ENCODE results near the gene PDE7B. TPM values are rescaled to one million over a fixed set of nuclear protein-coding genes. Genes with fewer than 3 reads are reported as not detected.

PDE7B gene
- total and polyA plus RNA-seq, 2 of the 13 experiments (the other 11 are each of a cell fraction or from before 2014, with no cell fraction given): not detected

DNA sequence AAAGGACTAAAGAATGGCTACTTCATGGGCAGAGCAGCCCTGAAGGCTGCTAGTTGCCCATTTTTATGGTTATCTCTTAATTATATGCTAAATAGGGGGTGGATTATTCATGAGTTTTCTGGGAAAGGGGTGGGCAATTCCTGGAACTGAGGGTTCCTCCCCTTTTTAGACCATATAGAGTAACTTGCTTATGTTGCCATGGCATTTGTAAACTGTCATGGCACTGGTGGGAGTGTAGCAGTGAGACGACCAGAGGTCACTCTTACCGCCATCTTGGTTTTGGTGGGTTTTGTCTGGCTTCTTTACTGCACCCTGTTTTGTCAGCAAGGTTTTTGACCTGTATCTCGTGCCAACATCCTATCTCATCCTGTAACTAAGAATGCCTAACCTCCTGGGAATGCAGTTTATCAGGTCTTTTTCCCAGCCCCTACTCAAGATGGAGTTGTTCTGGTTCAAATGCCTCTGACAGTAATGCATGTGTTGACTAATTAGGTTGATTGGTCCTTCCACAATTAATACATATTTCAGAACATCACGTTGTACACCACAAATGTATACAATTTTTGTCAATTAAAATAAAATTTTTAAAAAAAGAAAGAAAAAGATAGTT, 139.5 kb downstream of the PDE7B start (continued):
- no peak for TF ChIP-seq FOXK1 (CRISPR knock-in tag; IDR thresholded peaks at IDR 0.05; ENCODE audit: borderline replicate concordance, low read depth)
- no peak for TF ChIP-seq SP1 (IDR thresholded peaks at IDR 0.05)
- no peak for TF ChIP-seq SP1 (CRISPR knock-in tag; IDR thresholded peaks at IDR 0.05)
- TF ChIP-seq MEIS2 (CRISPR knock-in tag; IDR thresholded peaks at IDR 0.05): no peak
- TF ChIP-seq ONECUT2 (CRISPR knock-in tag; IDR thresholded peaks at IDR 0.05): no peak
- TF ChIP-seq, protein P1, sequence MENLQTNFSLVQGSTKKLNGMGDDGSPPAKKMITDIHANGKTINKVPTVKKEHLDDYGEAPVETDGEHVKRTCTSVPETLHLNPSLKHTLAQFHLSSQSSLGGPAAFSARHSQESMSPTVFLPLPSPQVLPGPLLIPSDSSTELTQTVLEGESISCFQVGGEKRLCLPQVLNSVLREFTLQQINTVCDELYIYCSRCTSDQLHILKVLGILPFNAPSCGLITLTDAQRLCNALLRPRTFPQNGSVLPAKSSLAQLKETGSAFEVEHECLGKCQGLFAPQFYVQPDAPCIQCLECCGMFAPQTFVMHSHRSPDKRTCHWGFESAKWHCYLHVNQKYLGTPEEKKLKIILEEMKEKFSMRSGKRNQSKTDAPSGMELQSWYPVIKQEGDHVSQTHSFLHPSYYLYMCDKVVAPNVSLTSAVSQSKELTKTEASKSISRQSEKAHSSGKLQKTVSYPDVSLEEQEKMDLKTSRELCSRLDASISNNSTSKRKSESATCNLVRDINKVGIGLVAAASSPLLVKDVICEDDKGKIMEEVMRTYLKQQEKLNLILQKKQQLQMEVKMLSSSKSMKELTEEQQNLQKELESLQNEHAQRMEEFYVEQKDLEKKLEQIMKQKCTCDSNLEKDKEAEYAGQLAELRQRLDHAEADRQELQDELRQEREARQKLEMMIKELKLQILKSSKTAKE (CRISPR knock-in tag; IDR thresholded peaks at IDR 0.05; ENCODE audit: borderline replicate concordance): no peak
- TF ChIP-seq MIER3 (CRISPR knock-in tag; IDR thresholded peaks at IDR 0.05; ENCODE audit: borderline replicate concordance): no peak
- no peak for TF ChIP-seq RARA (CRISPR knock-in tag; IDR thresholded peaks at IDR 0.05)

DNA sequence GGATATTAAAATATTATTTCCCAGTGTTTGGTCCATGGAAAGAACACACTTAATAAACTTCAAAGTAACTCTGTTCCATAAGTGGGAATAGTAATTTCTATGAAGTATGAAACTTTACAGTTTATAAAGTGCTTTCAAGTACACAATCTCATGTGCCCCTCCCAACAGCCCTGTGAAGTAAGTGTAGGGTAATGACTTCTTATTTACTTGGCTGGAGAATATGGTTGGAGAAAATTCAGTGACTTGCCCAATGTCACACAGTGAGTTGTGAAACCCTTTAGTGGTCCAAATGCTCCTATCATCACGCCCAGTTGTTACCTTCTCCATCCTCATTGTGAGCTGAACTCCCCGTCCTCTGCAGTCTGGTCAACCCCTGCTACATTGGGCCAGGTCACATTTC, 141.2 kb downstream of the PDE7B start:
- H3K9me3 ChIP-seq (ENCODE audit: low read length): no peaks in the 10 kb centered on the region
- no peaks in the 10 kb centered on the region for H3K4me1 ChIP-seq (ENCODE audit: insufficient read depth, low read length)
- H3K4me3 ChIP-seq (replicated peaks in 1 of 3; ENCODE audit: insufficient read depth in 1 of 3, low read depth in 2 of 3, low read length in 3 of 3): no peak overlapping the region
- in situ Hi-C loops (cut with HindIII; ENCODE audit: extremely low pct_ligation_motif_present, low pct_unique_long_range_greater_than_20kb) (no loop called here), intact Hi-C loops (cut with micrococcal nuclease; ENCODE audit: unreplicated experiment) (no loop called here)
- WGBS (ENCODE audit: low lambda C conversion rate): 0% methylated on average over 2 of the region's 2 CpGs
- ATAC-seq (no peak), FAIRE-seq (no peak), DNase-seq (ENCODE audit: low spot score) (no peak)
- H3K4me2 ChIP-seq (ENCODE audit: low read depth, low read length): no peak overlapping the region
- H2AFZ ChIP-seq (ENCODE audit: low read length): no peak overlapping the region
- ChIA-PET POLR2A (no interaction called here), CTCF (ENCODE audit: low intra/inter-chr PET ratio, low total read pairs) (no interaction called here)
- no peaks in the 10 kb centered on the region for H4K20me1 ChIP-seq (ENCODE audit: insufficient read depth, low read length)
- H3K79me2 ChIP-seq (ENCODE audit: insufficient read depth, low read length): no peaks in the 10 kb centered on the region
- H3K27me3 ChIP-seq (ENCODE audit: control insufficient read depth in 1 of 2, insufficient read depth in 2 of 2, low read length in 2 of 2): no peaks in the 10 kb centered on the region; a peak in 1 of 5 replicates
- TF ChIP-seq, protein P2, sequence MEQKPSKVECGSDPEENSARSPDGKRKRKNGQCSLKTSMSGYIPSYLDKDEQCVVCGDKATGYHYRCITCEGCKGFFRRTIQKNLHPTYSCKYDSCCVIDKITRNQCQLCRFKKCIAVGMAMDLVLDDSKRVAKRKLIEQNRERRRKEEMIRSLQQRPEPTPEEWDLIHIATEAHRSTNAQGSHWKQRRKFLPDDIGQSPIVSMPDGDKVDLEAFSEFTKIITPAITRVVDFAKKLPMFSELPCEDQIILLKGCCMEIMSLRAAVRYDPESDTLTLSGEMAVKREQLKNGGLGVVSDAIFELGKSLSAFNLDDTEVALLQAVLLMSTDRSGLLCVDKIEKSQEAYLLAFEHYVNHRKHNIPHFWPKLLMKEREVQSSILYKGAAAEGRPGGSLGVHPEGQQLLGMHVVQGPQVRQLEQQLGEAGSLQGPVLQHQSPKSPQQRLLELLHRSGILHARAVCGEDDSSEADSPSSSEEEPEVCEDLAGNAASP (CRISPR knock-in tag; IDR thresholded peaks at IDR 0.05; ENCODE audit: borderline replicate concordance): no peak
- TF ChIP-seq ZNF432 (CRISPR knock-in tag; IDR thresholded peaks at IDR 0.05; ENCODE audit: borderline replicate concordance) (no peak), TEAD3 (CRISPR knock-in tag; optimal IDR thresholded peaks at IDR 0.05; ENCODE audit: borderline replicate concordance) (no peak)
- no TSS peak for BruUV-seq (replicated peaks)
- no peak overlapping the region for H3K27ac ChIP-seq (ENCODE audit: extremely low read length, insufficient read depth, low read length)
- H3K36me3 ChIP-seq (replicated peaks in 1 of 2; ENCODE audit: control insufficient read depth in 1 of 2, insufficient read depth in 2 of 2, low read length in 2 of 2): no peaks in the 10 kb centered on the region
- H3K9ac ChIP-seq (ENCODE audit: insufficient read depth, low read depth, low read length): no peak overlapping the region
